Lung (tissue), 12 donors: ENCODE measurements around the gene CACNA1C. TPM values are rescaled to one million over a fixed set of nuclear protein-coding genes. Genes with fewer than 3 reads are reported as not detected.

Source experiments
- ATAC-seq: fragments of 200-7000 bp; cut with Tn5 transposase; one replicate; pipeline ENCODE4 v1.9.1; 2020; ENCODE audit warnings: moderate number of reproducible peaks; ENCODE audit not compliant: insufficient read depth, low FRiP score
- DNase-seq, 3 donors: peaks; one replicate each; pipeline ENCODE4 v3.0.0-alpha.2; 2013 to 2017
- H3K27ac ChIP-seq, 2 donors: one replicate each; pipeline ENCODE4 v1.5.1; 2013; ENCODE audit warnings: mild to moderate bottlenecking in 2 of 2, moderate library complexity in 2 of 2, control low read depth in 1 of 2, inconsistent platforms in 1 of 2, low read depth in 1 of 2, low read length in 1 of 2
- H3K27me3 ChIP-seq, 3 donors: one replicate each; pipeline ENCODE4 v1.5.1; 2013; ENCODE audit warnings: low read length in 2 of 3; ENCODE audit not compliant: control insufficient read depth in 3 of 3, insufficient read depth in 3 of 3
- H3K36me3 ChIP-seq, 4 donors: one replicate each; pipeline ENCODE4 v1.5.1; 2013; ENCODE audit warnings: low read length in 4 of 4, mild to moderate bottlenecking in 1 of 4, moderate library complexity in 1 of 4; ENCODE audit not compliant: control insufficient read depth in 4 of 4, insufficient read depth in 4 of 4
- H3K4me1 ChIP-seq, 5 donors: one replicate each; pipeline ENCODE4 v1.5.1; 2013; ENCODE audit warnings: low read length in 5 of 5, mild to moderate bottlenecking in 2 of 5, moderate library complexity in 1 of 5; ENCODE audit not compliant: control insufficient read depth in 5 of 5, insufficient read depth in 5 of 5
- H3K4me3 ChIP-seq: one replicate; pipeline ENCODE4 v1.5.1; 2013; ENCODE audit warnings: mild to moderate bottlenecking, control low read depth, moderate library complexity
- H3K9ac ChIP-seq, 2 donors: one replicate each; pipeline ENCODE4 v1.5.1; 2013; ENCODE audit warnings: low read length in 2 of 2, control low read depth in 1 of 2; ENCODE audit not compliant: insufficient read depth in 1 of 2
- H3K9me3 ChIP-seq, 4 donors: one replicate each; pipeline ENCODE4 v1.5.1; 2013; ENCODE audit warnings: low read length in 3 of 4, mild to moderate bottlenecking in 1 of 4, moderate library complexity in 1 of 4; ENCODE audit not compliant: control insufficient read depth in 4 of 4, insufficient read depth in 3 of 4
- CTCF ChIP-seq: IDR thresholded peaks from 2 replicates; pipeline ENCODE4 v1.5.1; 2012; ENCODE audit warnings: mild to moderate bottlenecking; ENCODE audit errors: control extremely low read depth, extremely low read depth
- WGBS, 2 donors: extraction: QIAGEN DNeasy Blood & Tissue Kit; methylation state at CpG; one replicate each; pipeline ENCODE4 v1.1.7; 2013; 5-methylcytosine and 5-hydroxymethylcytosine counted together
- polyA plus RNA-seq, 2 donors: library from polyadenylated mRNA; stranded (reverse); fragments of 200-250 nt; gene quantifications; one replicate each; pipeline ENCODE4 v1.2.1, GENCODE V29; 2013
- total RNA-seq, 2 donors: library from RNA; depleted of rRNA in 1 of 2; stranded (reverse); fragments of >200 nt in 1 of 2; gene quantifications; one replicate each; pipeline ENCODE4 v1.2.1, GENCODE V29; 2014 to 2021
- donor health status: control.
- donor health status: control.
- donor health status: Bipolar disorder and iron deficiency.
- donor health status: healthy.
- donor health status: DM: yes; HTN: yes; CAD: no.

Gene CACNA1C
- total and polyA plus RNA-seq, 4 donors, result 3.2 to 17.5 (median 7.5) TPM

- Histone ChIP-seq H3K9me3 (peaks cover 0 to 2% (median 0%) of the 10 kb centered on the region in 4 donors), H3K4me3 (no peak overlapping the region), H3K9ac (no peak overlapping the region), H3K27ac (no peak overlapping the region), H3K27me3 (peaks cover 0 to 2% (median 0%) of the 10 kb centered on the region in 3 donors), H3K36me3 (no peaks in the 10 kb centered on the region), H3K4me1 (peaks cover 0 to 25% (median 5%) of the 10 kb centered on the region in 5 donors)
- 49 to 61% methylated on average over 2 of the region's 2 CpGs for WGBS, 2 donors
- TF ChIP-seq CTCF, result no peak
- DNase-seq (no peak), ATAC-seq (no peak)
Observed at GRCh38 chr12:2225696-2226095, 172.9 kb downstream of the CACNA1C start.

GRCh38 chr12:2226641-2227040 is 173.9 kb downstream of the CACNA1C start:
- H3K4me1 ChIP-seq, result peaks cover 0 to 30% (median 5%) of the 10 kb centered on the region in 5 donors
- H3K9me3 ChIP-seq, result peaks cover 0 to 2% (median 0%) of the 10 kb centered on the region in 4 donors
- no peak overlapping the region for H3K9ac ChIP-seq
- H3K27ac ChIP-seq, result peak overlapping the region in 1 of 2 donors; percentile 58
- TF ChIP-seq CTCF, result no peak
- no peaks in the 10 kb centered on the region for H3K36me3 ChIP-seq
- peaks cover 0 to 2% (median 0%) of the 10 kb centered on the region in 3 donors for H3K27me3 ChIP-seq
- H3K4me3 ChIP-seq, result no peak overlapping the region
- ATAC-seq (no peak), DNase-seq (no peak)
- 54 to 82% methylated on average over 8 of the region's 8 CpGs for whole genome bisulfite sequencing, 2 donors

- peaks cover 0 to 2% (median 0%) of the 10 kb centered on the region in 4 donors for H3K9me3 ChIP-seq
- no peak for TF ChIP-seq CTCF
- WGBS, 2 donors, result 72 to 83% methylated on average over 1 of the region's 1 CpG
- ATAC-seq (no peak), DNase-seq (no peak)
- peaks cover 0 to 30% (median 5%) of the 10 kb centered on the region in 5 donors for H3K4me1 ChIP-seq
- H3K27ac ChIP-seq, result peak overlapping the region in 1 of 2 donors; percentile 21
- H3K27me3 ChIP-seq, result peaks cover 0 to 2% (median 0%) of the 10 kb centered on the region in 3 donors
- H3K9ac ChIP-seq, result no peak overlapping the region
- no peak overlapping the region for H3K4me3 ChIP-seq
- no peaks in the 10 kb centered on the region for H3K36me3 ChIP-seq
Observed at GRCh38 chr12:2227360-2227759, 174.6 kb downstream of the CACNA1C start.

GRCh38 chr12:2228535-2228934 is 175.7 kb downstream of the CACNA1C start:
- no peak for ATAC-seq
- Histone ChIP-seq H3K36me3 (no peaks in the 10 kb centered on the region), H3K9ac (no peak overlapping the region), H3K27ac (no peak overlapping the region), H3K4me3 (no peak overlapping the region), H3K4me1 (peaks cover 0 to 26% (median 5%) of the 10 kb centered on the region in 5 donors), H3K9me3 (peaks cover 0 to 2% (median 0%) of the 10 kb centered on the region in 4 donors), H3K27me3 (peaks cover 0 to 2% (median 0%) of the 10 kb centered on the region in 3 donors)
- DNase-seq, result no peak
- no peak for TF ChIP-seq CTCF
